HG03280 (cell line): Measurements from ENCODE around the gene STK32B.
"Not testable (repeated sequence)": the region's sequence is repeated elsewhere in the genome, so short reads cannot be mapped to it uniquely, and the experiment has no call there.

Experiments
- ATAC-seq: cut with Tn5 transposase; IDR thresholded peaks from one replicate; pipeline ENCODE4 v1.9.1; 2021; ENCODE audit warnings: mild to moderate bottlenecking, moderate library complexity; ENCODE audit not compliant: unreplicated experiment

Gene STK32B

GRCh38 chr4:5066101-5066500, 14.8 kb downstream of the STK32B start:
- ATAC-seq, result no peak

- not testable (repeated sequence) for ATAC-seq
These were observed 15.7 kb downstream of the STK32B start for GRCh38 chr4:5066968-5067367.

- ATAC-seq, result no peak
These were observed 16.6 kb downstream of the STK32B start for GRCh38 chr4:5067908-5068307.

GRCh38 chr4:5069901-5070300, 18.6 kb downstream of the STK32B start:
- no peak for ATAC-seq

GRCh38 chr4:5072948-5073347, 21.7 kb downstream of the STK32B start:
- ATAC-seq, result no peak

GRCh38 chr4:5078009-5078408, 26.7 kb downstream of the STK32B start:
- ATAC-seq, result no peak

- ATAC-seq, result no peak
These were observed 28.3 kb downstream of the STK32B start for GRCh38 chr4:5079581-5079980.

GRCh38 chr4:5081441-5081999, 30.2 kb downstream of the STK32B start:
- ATAC-seq, result no peak

- no peak for ATAC-seq
These were observed 31.1 kb downstream of the STK32B start for GRCh38 chr4:5082376-5082775.

GRCh38 chr4:5084911-5085475, 33.7 kb downstream of the STK32B start:
- no peak for ATAC-seq

- ATAC-seq, result no peak
These were observed 35.3 kb downstream of the STK32B start for GRCh38 chr4:5086535-5086934.

- no peak for ATAC-seq
These were observed 45.0 kb downstream of the STK32B start for GRCh38 chr4:5096261-5096660.

- no peak for ATAC-seq
These were observed 46.9 kb downstream of the STK32B start for GRCh38 chr4:5098176-5098575.

- ATAC-seq, result no peak
These were observed 49.1 kb downstream of the STK32B start for GRCh38 chr4:5100336-5100735.

- no peak for ATAC-seq
These were observed 49.7 kb downstream of the STK32B start for GRCh38 chr4:5100986-5101385.

GRCh38 chr4:5101571-5101970, 50.3 kb downstream of the STK32B start:
- no peak for ATAC-seq

GRCh38 chr4:5110901-5111300, 59.6 kb downstream of the STK32B start:
- no peak for ATAC-seq

GRCh38 chr4:5112333-5113095, 61.2 kb downstream of the STK32B start:
- ATAC-seq, result no peak

GRCh38 chr4:5114950-5115349, 63.7 kb downstream of the STK32B start:
- ATAC-seq, result no peak

- no peak for ATAC-seq
These were observed 67.0 kb downstream of the STK32B start for GRCh38 chr4:5118091-5118786.

GRCh38 chr4:5118994-5119835, 67.9 kb downstream of the STK32B start:
- no peak for ATAC-seq
